Breast epithelium (tissue), 4 donors: ENCODE data around the gene CEP112. TPM values are rescaled to one million over a fixed set of nuclear protein-coding genes. Genes with fewer than 3 reads are reported as not detected.

ENCODE experiments used
- DNase-seq, 2 donors: peaks; one replicate each; pipeline ENCODE4 v3.0.0-alpha.2; 2019; ENCODE audit warnings: low spot score in 2 of 2
- H3K27ac ChIP-seq, 2 donors: fragments of 200-600 bp; sonication (generic) in 1 of 2; one replicate each; pipeline ENCODE4 v1.5.1; 2016 to 2019; ENCODE audit warnings: mild to moderate bottlenecking in 1 of 2
- H3K27me3 ChIP-seq, 2 donors: fragments of 200-600 bp; sonication (generic) in 1 of 2; one replicate each; pipeline versions ENCODE4 v1.5.1 to v1.6.0; 2017 to 2019; ENCODE audit warnings: control low read depth in 1 of 2, mild to moderate bottlenecking in 1 of 2
- H3K36me3 ChIP-seq: fragments of 200-600 bp; one replicate; pipeline ENCODE4 v1.5.1; 2019
- H3K4me1 ChIP-seq, 2 donors: fragments of 200-600 bp; sonication (generic); one replicate each; pipeline ENCODE4 v1.5.1; 2016 to 2019; ENCODE audit warnings: control low read depth in 1 of 2
- H3K4me3 ChIP-seq, 3 donors: fragments of 200-600 bp; sonication (generic); 1 replicate in 2 of 3; 2 replicates in 1 of 3; pipeline ENCODE4 v1.5.1; 2016 to 2019; ENCODE audit warnings: mild to moderate bottlenecking in 3 of 3, moderate library complexity in 2 of 3
- H3K9me3 ChIP-seq, 2 donors: fragments of 200-600 bp; sonication (generic) in 1 of 2; one replicate each; pipeline ENCODE4 v1.5.1; 2016 to 2019; ENCODE audit warnings: control low read depth in 1 of 2
- POLR2A ChIP-seq: fragments of 450-650 bp; IDR thresholded peaks from one replicate; pipeline ENCODE4 v1.6.1; 2016; ENCODE audit warnings: antibody characterized with exemption, mild to moderate bottlenecking, moderate library complexity
- POLR2AphosphoS5 ChIP-seq, 3 donors: sonication (generic); formaldehyde crosslinking; IDR thresholded peaks; one replicate each; pipeline ENCODE4 v1.6.1; 2017; ENCODE audit warnings: antibody characterized with exemption in 3 of 3
- intact Hi-C: fragments of 100-400 bp; cut with DNase I; formaldehyde crosslinking; loops from one replicate; pipeline ENCODE4 v1.15.1; 2023; ENCODE audit warnings: low total_unique reads
- total RNA-seq, 3 donors: library from RNA; depleted of rRNA; stranded (reverse); fragments of >200 nt; gene quantifications; one replicate each; pipeline ENCODE4 v1.1.0, GENCODE V29; 2016
- TF ChIP-seq, protein P1 (sequence below), 3 donors: fragments of 450-650 bp; IDR thresholded peaks; one replicate each; pipeline ENCODE4 v1.5.1; 2016 to 2017; ENCODE audit warnings: antibody characterized with exemption in 3 of 3, mild to moderate bottlenecking in 3 of 3, moderate library complexity in 3 of 3

The CEP112 gene
- total RNA-seq, 3 donors from 2014 or later: 12.9 to 27.2 (median 18.0) TPM

DNA sequence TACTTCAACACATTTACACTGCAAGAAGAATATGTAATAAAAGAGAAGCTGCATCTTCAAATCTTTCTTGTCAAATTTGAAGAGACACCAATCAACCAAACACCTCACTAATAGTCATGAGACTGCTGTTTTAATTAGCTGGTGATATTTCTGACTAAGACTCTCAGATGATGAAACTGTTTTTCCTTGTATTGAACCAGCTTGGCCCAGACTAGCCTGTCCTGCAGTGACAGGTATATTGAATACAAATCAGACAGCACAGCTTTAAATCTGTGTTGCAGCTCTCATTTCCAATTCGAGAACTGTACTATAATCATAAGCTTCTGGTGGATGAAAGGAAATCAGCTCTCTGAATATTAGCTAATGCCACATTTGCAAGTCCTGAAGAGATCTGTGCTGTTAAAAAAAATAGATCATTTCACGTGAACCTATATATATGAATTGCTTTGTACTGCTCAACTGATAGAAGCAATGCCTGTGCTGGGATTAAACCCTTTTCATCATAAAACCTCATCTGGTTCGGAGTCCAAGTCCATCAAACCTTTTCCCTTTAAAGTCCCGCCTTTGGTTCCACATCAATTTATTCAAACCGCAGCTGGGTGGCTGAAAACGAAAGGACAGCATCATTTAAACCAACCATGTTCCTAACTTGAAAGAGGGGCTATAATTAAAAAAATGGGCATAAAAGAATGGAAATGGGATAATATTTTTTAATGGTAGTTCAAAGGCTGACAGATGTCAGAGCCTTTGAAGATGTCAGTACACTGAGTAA lies 306.2 kb downstream of the CEP112 start:
- intact Hi-C loops: no loop called here
- Histone ChIP-seq H3K4me3 (no peak overlapping the region), H3K36me3 (no peaks in the 10 kb centered on the region), H3K9me3 (no peaks in the 10 kb centered on the region), H3K4me1 (no peaks in the 10 kb centered on the region), H3K27me3 (no peaks in the 10 kb centered on the region), H3K27ac (no peak overlapping the region)
- no peak for DNase-seq
- TF ChIP-seq POLR2AphosphoS5 (IDR thresholded peaks at IDR 0.05): no peak
- TF ChIP-seq, protein P1, sequence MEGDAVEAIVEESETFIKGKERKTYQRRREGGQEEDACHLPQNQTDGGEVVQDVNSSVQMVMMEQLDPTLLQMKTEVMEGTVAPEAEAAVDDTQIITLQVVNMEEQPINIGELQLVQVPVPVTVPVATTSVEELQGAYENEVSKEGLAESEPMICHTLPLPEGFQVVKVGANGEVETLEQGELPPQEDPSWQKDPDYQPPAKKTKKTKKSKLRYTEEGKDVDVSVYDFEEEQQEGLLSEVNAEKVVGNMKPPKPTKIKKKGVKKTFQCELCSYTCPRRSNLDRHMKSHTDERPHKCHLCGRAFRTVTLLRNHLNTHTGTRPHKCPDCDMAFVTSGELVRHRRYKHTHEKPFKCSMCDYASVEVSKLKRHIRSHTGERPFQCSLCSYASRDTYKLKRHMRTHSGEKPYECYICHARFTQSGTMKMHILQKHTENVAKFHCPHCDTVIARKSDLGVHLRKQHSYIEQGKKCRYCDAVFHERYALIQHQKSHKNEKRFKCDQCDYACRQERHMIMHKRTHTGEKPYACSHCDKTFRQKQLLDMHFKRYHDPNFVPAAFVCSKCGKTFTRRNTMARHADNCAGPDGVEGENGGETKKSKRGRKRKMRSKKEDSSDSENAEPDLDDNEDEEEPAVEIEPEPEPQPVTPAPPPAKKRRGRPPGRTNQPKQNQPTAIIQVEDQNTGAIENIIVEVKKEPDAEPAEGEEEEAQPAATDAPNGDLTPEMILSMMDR (IDR thresholded peaks at IDR 0.05): no peak
- TF ChIP-seq POLR2A: no peak

DNA sequence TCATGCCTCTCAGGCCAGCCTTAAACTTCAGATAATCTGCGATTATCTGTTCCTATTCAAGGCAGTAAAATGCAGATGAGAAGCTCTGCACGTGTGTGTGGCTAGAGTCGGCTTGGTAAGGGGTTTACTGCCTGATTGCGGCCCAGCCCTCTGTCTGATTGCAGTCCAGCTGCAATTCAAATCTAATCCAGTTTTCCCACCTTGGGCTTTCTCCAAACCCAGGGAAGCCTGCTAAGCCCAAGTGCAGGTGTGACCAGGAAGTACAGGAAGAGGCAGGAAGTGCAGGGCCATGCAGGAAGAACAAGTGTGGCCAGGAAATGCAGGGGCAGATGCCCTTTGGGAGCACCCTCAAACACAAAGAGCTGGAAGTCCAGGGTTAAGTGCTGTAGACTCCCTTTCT lies 314.9 kb downstream of the CEP112 start:
- no peaks in the 10 kb centered on the region for H3K27me3 ChIP-seq
- no peak overlapping the region for H3K4me3 ChIP-seq
- DNase-seq: no peak
- no peaks in the 10 kb centered on the region for H3K4me1 ChIP-seq
- TF ChIP-seq POLR2A: no peak
- no peaks in the 10 kb centered on the region for H3K36me3 ChIP-seq
- peaks cover 7 to 12% of the 10 kb centered on the region in 2 donors for H3K9me3 ChIP-seq
- no peak overlapping the region for H3K27ac ChIP-seq
- intact Hi-C loops: no loop called here

DNA sequence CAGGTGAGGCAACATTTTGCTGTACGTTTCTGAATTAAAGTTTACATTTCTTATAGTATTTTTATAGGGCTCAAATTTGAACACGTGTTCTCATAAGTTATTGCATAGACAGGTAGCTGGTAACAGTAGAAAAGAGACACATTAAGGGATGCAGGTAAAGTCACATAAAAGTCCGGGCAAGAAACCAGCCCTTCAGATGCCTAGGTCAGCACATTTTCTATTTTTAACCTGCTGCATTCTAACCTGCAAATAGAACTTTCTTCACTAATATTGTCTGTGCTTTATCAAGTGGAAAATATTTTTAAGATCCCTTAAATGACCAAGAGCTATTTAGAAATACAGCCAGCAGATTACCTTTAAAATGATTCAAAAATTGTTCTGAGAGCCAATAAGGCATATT lies 323.1 kb downstream of the CEP112 start:
- TF ChIP-seq, protein P1 (IDR thresholded peaks at IDR 0.05): no peak
- TF ChIP-seq POLR2AphosphoS5 (IDR thresholded peaks at IDR 0.05) (no peak), POLR2A (no peak)
- no peaks in the 10 kb centered on the region for H3K9me3 ChIP-seq
- no peak overlapping the region for H3K27ac ChIP-seq
- H3K36me3 ChIP-seq: no peaks in the 10 kb centered on the region
- no peaks in the 10 kb centered on the region for H3K27me3 ChIP-seq
- intact Hi-C loops: no loop called here
- no peaks in the 10 kb centered on the region for H3K4me1 ChIP-seq
- H3K4me3 ChIP-seq: no peak overlapping the region
- DNase-seq: no peak

DNA sequence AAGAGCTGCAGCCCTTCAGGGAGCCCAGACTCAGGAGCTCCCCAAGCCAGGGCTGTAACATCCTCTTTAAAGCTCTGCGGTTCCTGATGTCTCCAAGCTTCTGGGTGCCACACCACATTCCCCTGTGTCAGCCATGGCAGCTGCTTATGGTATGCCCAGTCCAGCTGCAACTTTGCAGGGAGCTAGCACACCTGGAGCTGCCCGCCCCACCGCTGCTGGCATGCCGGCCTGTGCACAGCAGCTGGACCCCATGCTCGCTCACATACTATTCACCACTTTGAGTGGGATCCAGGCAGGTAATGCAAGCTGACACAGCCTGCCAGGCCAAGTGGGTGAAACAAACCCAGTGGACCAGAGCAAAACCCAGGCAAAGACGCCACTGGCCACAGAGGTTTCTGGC lies 324.9 kb downstream of the CEP112 start:
- no peaks in the 10 kb centered on the region for H3K27me3 ChIP-seq
- H3K4me3 ChIP-seq: no peak overlapping the region
- TF ChIP-seq POLR2AphosphoS5 (IDR thresholded peaks at IDR 0.05): no peak
- no peak for TF ChIP-seq POLR2A
- TF ChIP-seq, protein P1 (IDR thresholded peaks at IDR 0.05): no peak
- no peaks in the 10 kb centered on the region for H3K36me3 ChIP-seq
- no peaks in the 10 kb centered on the region for H3K9me3 ChIP-seq
- H3K27ac ChIP-seq: no peak overlapping the region
- intact Hi-C loops: no loop called here
- H3K4me1 ChIP-seq: no peaks in the 10 kb centered on the region
- DNase-seq: no peak

DNA sequence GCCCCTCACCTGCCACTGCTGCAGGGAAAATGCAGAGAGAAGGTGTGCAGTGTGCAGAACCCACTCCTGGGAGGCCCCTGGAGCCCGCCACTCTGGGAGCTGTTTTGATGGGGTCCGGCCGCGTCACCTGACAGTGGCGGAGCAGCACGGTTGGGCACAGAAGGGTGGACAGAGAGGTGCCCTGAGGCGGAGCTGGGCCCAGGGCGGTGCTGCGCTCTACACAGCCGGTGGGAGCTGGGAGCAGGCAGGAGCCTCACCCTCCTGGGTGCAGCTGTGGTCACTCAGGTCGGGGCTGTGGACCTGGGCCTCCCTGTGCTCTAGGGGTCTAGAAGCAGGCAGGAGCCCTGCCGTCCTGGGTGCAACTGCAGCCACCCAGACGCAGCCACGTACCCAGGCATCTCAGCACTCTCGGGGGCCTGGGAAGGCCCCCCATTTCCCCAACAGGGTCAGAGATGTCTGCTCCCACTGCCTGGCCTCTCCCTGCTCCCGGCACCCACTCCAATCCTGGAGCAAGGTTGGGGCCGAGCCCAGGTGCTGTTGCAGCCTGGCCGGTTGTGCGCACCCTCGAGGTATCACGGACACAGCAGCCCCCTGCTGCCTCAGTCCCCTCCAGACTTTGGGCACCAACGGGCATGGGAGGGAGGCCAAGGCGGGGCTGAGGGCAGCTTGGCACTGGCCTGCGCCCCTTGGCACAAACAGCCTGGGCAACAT lies 326.1 kb downstream of the CEP112 start:
- intact Hi-C loops: no loop called here
- Histone ChIP-seq H3K9me3 (no peaks in the 10 kb centered on the region), H3K4me3 (no peak overlapping the region), H3K27me3 (no peaks in the 10 kb centered on the region), H3K36me3 (no peaks in the 10 kb centered on the region), H3K4me1 (no peaks in the 10 kb centered on the region), H3K27ac (no peak overlapping the region)
- TF ChIP-seq POLR2A: no peak
- no peak for TF ChIP-seq POLR2AphosphoS5 (IDR thresholded peaks at IDR 0.05)
- TF ChIP-seq, protein P1 (IDR thresholded peaks at IDR 0.05): no peak
- no peak for DNase-seq
